Mucosa of descending colon (tissue), 3 donors: ENCODE measurements around the gene RILP. TPM values are rescaled to one million over a fixed set of nuclear protein-coding genes. Genes with fewer than 3 reads are reported as not detected.

Experiments used
- ATAC-seq: fragments of 200-7000 bp; cut with Tn5 transposase; one replicate; pipeline ENCODE4 v1.9.1; 2020; ENCODE audit warnings: mild to moderate bottlenecking, moderate library complexity
- DNase-seq, 3 donors: peaks; one replicate each; pipeline ENCODE4 v3.0.0-alpha.2; 2020
- H3K36me3 ChIP-seq: fragments of 200-600 bp; one replicate; pipeline ENCODE4 v1.8.0; 2021; ENCODE audit warnings: low read depth, mild to moderate bottlenecking
- H3K4me1 ChIP-seq: fragments of 200-600 bp; one replicate; pipeline ENCODE4 v1.8.0; 2021; ENCODE audit warnings: low read depth, mild to moderate bottlenecking
- H3K4me3 ChIP-seq: fragments of 200-600 bp; one replicate; pipeline ENCODE4 v1.8.0; 2021; ENCODE audit warnings: mild to moderate bottlenecking
- H3K9me3 ChIP-seq: fragments of 200-600 bp; one replicate; pipeline ENCODE4 v1.8.0; 2021; ENCODE audit warnings: mild to moderate bottlenecking
- intact Hi-C, 2 donors: fragments of 100-400 bp; cut with DNase I in 1 of 2; cut with micrococcal nuclease in 1 of 2; formaldehyde crosslinking; loops; one replicate each; pipeline versions ENCODE4 v1.11.0 to v1.11.1; 2022; cut with DNase I, micrococcal nuclease
- total RNA-seq, 3 donors: library from RNA; stranded (reverse); fragmentation: NEBNext Ultra II Directional in 2 of 3; extraction: Animal tissue kit (Norgen Biotek cat#: 25700) in 2 of 3; gene quantifications; one replicate each; pipeline versions ENCODE4 v1.2.1 to v1.2.4, GENCODE V29; 2021 to 2023
- TF ChIP-seq, protein P1 (sequence below): fragments of 200-600 bp; IDR thresholded peaks from one replicate; pipeline ENCODE4 v1.8.0; 2022; ENCODE audit warnings: antibody characterized with exemption, mild to moderate bottlenecking
- donor health status: DM: no; HTN: no; CAD: no; lungs with moderate emphysema.
- donor health status: DM: no; HTN: no; CAD: no.
- donor health status: DM: no; HTN: yes; CAD: no.

The RILP gene
- total RNA-seq, 3 donors from 2014 or later, result 33.3 to 71.6 (median 41.0) TPM

DNA sequence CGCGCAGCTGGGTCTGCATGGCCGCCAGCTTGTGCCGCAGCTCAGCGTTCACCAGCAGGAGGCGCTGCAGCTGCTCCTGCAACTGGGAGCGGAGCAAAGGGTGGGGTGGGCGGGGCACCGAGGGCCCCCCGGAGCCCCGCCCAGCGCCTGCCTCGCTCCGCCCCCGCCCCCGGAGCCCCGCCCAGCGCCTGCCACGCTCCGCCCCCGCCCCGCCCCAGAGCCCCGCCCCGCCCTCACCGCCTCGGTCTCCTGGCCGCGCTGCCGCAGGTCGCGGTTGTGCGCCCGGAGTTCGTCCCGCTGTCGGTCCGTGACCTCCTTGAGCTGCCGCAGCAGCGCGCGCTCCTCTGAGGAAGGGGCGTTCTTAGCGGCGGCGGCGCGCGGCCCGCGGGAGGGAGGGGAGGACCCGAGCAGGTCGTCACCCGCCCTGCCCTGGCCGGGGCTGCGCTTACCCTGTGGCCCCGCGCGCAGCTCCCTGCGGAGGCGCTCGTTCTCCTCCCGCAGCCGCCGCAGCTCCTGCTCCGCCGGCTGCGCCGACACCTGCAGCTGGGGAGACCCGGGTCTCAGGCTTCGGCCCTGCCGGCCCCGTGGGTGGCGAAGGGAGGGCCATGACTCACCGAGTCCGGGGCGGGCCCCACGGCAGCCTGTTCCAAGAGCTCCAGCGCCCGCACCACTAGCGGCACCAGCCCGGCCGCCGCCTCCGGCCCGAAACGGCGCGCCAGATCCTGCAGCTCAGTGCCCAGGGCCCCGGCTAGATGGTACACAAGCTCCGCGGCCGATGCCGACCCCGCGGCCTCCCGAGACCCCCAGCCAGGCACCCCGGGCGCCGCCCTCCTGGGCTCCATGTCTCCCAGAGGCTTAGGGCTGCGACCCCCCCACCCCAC, 463 bp downstream of the RILP start:
- peaks cover 37% of the 10 kb centered on the region for H3K4me1 ChIP-seq
- peaks cover 17% of the 10 kb centered on the region for H3K36me3 ChIP-seq
- DNase-seq, result peak; percentile 96 to 97 (median 97)
- TF ChIP-seq, protein P1, sequence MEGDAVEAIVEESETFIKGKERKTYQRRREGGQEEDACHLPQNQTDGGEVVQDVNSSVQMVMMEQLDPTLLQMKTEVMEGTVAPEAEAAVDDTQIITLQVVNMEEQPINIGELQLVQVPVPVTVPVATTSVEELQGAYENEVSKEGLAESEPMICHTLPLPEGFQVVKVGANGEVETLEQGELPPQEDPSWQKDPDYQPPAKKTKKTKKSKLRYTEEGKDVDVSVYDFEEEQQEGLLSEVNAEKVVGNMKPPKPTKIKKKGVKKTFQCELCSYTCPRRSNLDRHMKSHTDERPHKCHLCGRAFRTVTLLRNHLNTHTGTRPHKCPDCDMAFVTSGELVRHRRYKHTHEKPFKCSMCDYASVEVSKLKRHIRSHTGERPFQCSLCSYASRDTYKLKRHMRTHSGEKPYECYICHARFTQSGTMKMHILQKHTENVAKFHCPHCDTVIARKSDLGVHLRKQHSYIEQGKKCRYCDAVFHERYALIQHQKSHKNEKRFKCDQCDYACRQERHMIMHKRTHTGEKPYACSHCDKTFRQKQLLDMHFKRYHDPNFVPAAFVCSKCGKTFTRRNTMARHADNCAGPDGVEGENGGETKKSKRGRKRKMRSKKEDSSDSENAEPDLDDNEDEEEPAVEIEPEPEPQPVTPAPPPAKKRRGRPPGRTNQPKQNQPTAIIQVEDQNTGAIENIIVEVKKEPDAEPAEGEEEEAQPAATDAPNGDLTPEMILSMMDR, result peak; percentile 88
- H3K9me3 ChIP-seq, result no peaks in the 10 kb centered on the region
- H3K4me3 ChIP-seq, result peak overlapping the region; percentile 93
- peak; percentile 75 for ATAC-seq
- intact Hi-C loops, result no loop called here

GRCh38 chr17:1648173-1648962, 1.3 kb downstream of the RILP start:
- intact Hi-C loops, result no loop called here

DNA sequence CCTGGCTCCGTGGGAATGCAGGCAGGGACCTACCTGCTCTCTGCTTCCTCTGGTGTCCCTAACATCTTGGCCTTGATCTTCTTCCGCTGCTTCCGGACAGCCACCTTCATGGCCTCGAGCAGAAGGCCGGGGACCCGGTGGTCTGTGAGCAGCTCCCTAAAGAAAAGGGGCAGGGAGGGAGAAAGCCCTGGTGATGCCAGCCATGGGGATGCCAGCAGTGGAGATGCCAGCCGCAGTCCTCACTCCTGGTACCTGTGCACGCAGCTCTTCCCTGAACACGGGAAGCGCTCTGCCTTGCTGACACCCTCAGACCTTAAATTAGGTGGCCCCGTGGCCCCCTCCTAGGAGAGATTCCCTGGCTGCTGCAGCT, 1.9 kb downstream of the RILP start:
- peaks cover 42% of the 10 kb centered on the region for H3K4me1 ChIP-seq
- ATAC-seq, result no peak

More at GRCh38 chr17:1648173-1648962, 1.3 kb downstream of the RILP start:
- H3K4me3 ChIP-seq, result no peak overlapping the region
- H3K36me3 ChIP-seq, result peaks cover 9% of the 10 kb centered on the region
- peaks cover 42% of the 10 kb centered on the region for H3K4me1 ChIP-seq
- DNase-seq, result peak in 2 of 3 donors; percentile 61 to 85
- no peaks in the 10 kb centered on the region for H3K9me3 ChIP-seq
- TF ChIP-seq, protein P1, result no peak
- no peak for ATAC-seq

DNA sequence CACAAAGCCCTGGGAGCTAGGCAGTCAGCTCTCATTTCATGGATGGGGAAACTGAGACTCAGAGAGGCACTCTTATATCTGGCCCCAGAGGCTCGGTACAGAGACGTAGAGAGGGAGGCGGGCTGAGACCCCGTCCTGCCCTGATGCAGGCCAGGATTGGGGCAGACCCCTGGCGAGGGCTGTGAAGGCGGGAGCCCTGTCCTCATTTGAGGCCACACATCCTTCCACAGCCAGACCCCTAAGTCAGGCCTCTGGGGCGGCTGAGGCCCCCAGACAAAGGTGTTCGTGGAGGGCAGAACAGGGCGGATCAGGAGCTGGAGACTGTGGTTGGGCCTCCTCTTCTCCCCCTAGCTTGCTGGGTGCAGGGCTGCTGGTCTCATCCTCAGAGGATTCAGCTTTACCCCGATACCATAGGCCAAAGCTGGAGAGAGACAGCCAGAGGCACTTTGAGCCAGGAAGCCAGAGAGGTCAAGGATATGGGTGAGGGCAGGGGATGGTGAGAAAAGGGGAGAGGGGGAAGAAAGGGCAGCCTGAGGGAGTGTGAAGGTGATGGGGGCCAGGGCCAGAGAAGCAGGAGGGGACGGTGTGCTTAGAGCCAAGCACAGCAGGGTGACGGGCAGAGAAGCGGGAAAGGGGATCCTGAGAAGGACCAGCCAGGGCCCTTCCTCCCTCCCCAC, 3.3 kb downstream of the RILP start:
- peaks cover 40% of the 10 kb centered on the region for H3K4me1 ChIP-seq
- TF ChIP-seq, protein P1, result no peak
- no peak overlapping the region for H3K4me3 ChIP-seq
- H3K36me3 ChIP-seq, result peaks cover 5% of the 10 kb centered on the region
- ATAC-seq (no peak), DNase-seq (peak in 1 of 3 donors; percentile 53)
- intact Hi-C loops, result no loop called here
- no peaks in the 10 kb centered on the region for H3K9me3 ChIP-seq

More for the DNA sequence above, 1.9 kb downstream of the RILP start:
- DNase-seq, result peak in 1 of 3 donors; percentile 61
- intact Hi-C loops, result no loop called here
- TF ChIP-seq, protein P1, result no peak
- H3K4me3 ChIP-seq, result no peak overlapping the region
- no peaks in the 10 kb centered on the region for H3K9me3 ChIP-seq
- H3K36me3 ChIP-seq, result peaks cover 7% of the 10 kb centered on the region
